ENCODE data around the gene AK1. TPM values are rescaled to one million over a fixed set of nuclear protein-coding genes. Genes with fewer than 3 reads are reported as not detected.

Gene AK1
- polyA plus RNA-seq, 3 donors: 31.0 to 50.7 (median 36.3) TPM

Other genes starting within 250 kb of the AK1 start
- 1 to 10 TPM; 4.0 to 9.8 (median 5.2) TPM for gene CFAP157, start 170.7 kb downstream of the AK1 start, polyA plus RNA-seq (ENCODE audit: insufficient read length in 3 of 3)
- 10 to 100 TPM in 2 of 3 donors, 1 to 10 TPM in 1; 7.3 to 13.8 (median 13.0) TPM for gene PTRH1, start 162.0 kb downstream of the AK1 start, polyA plus RNA-seq (ENCODE audit: insufficient read length in 3 of 3)
- gene TTC16, start 161.6 kb downstream of the AK1 start, polyA plus RNA-seq (ENCODE audit: insufficient read length in 3 of 3): under 1 TPM; 0.11 to 0.41 (median 0.23) TPM
- gene TOR2A, start 142.4 kb downstream of the AK1 start, polyA plus RNA-seq (ENCODE audit: insufficient read length in 3 of 3): 10 to 100 TPM; 12.1 to 19.0 (median 13.6) TPM
- 10 to 100 TPM; 13.2 to 17.6 (median 16.1) TPM for gene SH2D3C, start 99.0 kb downstream of the AK1 start, polyA plus RNA-seq (ENCODE audit: insufficient read length in 3 of 3)
- gene CDK9, start 91.6 kb downstream of the AK1 start, polyA plus RNA-seq (ENCODE audit: insufficient read length in 3 of 3): 10 to 100 TPM; 67.5 to 75.5 (median 73.9) TPM
- gene FPGS, start 74.8 kb downstream of the AK1 start, polyA plus RNA-seq (ENCODE audit: insufficient read length in 3 of 3): 10 to 100 TPM; 38.9 to 45.5 (median 44.7) TPM
- 10 to 100 TPM; 75.7 to 92.9 (median 83.7) TPM for gene ENG, start 23.0 kb downstream of the AK1 start, polyA plus RNA-seq (ENCODE audit: insufficient read length in 3 of 3)
- 10 to 100 TPM; 41.8 to 49.0 (median 42.4) TPM for gene ST6GALNAC6, start 21.9 kb upstream of the AK1 start, polyA plus RNA-seq (ENCODE audit: insufficient read length in 3 of 3)
- 10 to 100 TPM in 2 of 3 donors, 1 to 10 TPM in 1; 9.8 to 16.3 (median 13.1) TPM for gene ST6GALNAC4, start 39.4 kb upstream of the AK1 start, polyA plus RNA-seq (ENCODE audit: insufficient read length in 3 of 3)
- gene PIP5KL1, start 53.1 kb upstream of the AK1 start, polyA plus RNA-seq (ENCODE audit: insufficient read length in 3 of 3): 1 to 10 TPM; 1.5 to 1.8 (median 1.7) TPM
- gene DPM2, start 60.2 kb upstream of the AK1 start, polyA plus RNA-seq (ENCODE audit: insufficient read length in 3 of 3): 10 to 100 TPM; 35.3 to 43.4 (median 36.3) TPM
- gene EEIG1, start 103.3 kb upstream of the AK1 start, polyA plus RNA-seq (ENCODE audit: insufficient read length in 3 of 3): 10 to 100 TPM; 31.5 to 35.0 (median 34.1) TPM
- 10 to 100 TPM in 2 of 3 donors, 1 to 10 TPM in 1; 8.7 to 11.4 (median 10.3) TPM for gene NAIF1, start 189.6 kb upstream of the AK1 start, polyA plus RNA-seq (ENCODE audit: insufficient read length in 3 of 3)
- 10 to 100 TPM; 13.0 to 14.9 (median 13.2) TPM for gene SLC25A25, start 190.6 kb upstream of the AK1 start, polyA plus RNA-seq (ENCODE audit: insufficient read length in 3 of 3)

Data from renal cortex interstitium (tissue), 3 donors.